HEK293 (cell line): Measurements from ENCODE around the gene SFR1.

Experiments used
- ATF2 ChIP-seq: fragments of 450-650 bp; formaldehyde crosslinking; IDR thresholded peaks from 2 replicates; pipeline ENCODE4 v1.5.1; 2016; ENCODE audit warnings: missing biosample characterization, missing genetic modification characterization, low read depth
- CTCF ChIP-seq: fragments of 450-650 bp; formaldehyde crosslinking; IDR thresholded peaks from 2 replicates; pipeline ENCODE4 v1.5.1; 2016; ENCODE audit warnings: missing biosample characterization, missing genetic modification characterization
- TCF7L2 ChIP-seq: IDR thresholded peaks from 2 replicates; pipeline ENCODE4 v1.6.1; 2011; ENCODE audit warnings: low read depth, mild to moderate bottlenecking, inconsistent platforms, low read length, moderate library complexity, borderline replicate concordance
- ZNF121 ChIP-seq: fragments of 450-650 bp; formaldehyde crosslinking; IDR thresholded peaks from 2 replicates; pipeline ENCODE4 v1.5.1; 2016; ENCODE audit warnings: missing biosample characterization, missing genetic modification characterization
- ZNF513 ChIP-seq: fragments of 450-650 bp; IDR thresholded peaks from 2 replicates; pipeline ENCODE4 v1.5.1; 2018; ENCODE audit warnings: missing biosample characterization, missing genetic modification characterization
- ZNF514 ChIP-seq: fragments of 450-650 bp; formaldehyde crosslinking; IDR thresholded peaks from 2 replicates; pipeline ENCODE4 v1.5.1; 2016; ENCODE audit warnings: missing biosample characterization, missing genetic modification characterization
- ZNF645 ChIP-seq: fragments of 450-650 bp; formaldehyde crosslinking; IDR thresholded peaks from 2 replicates; pipeline ENCODE4; 2016; ENCODE audit warnings: missing biosample characterization, missing genetic modification characterization
- TF ChIP-seq, protein P1 (sequence below): fragments of 450-650 bp; formaldehyde crosslinking; IDR thresholded peaks from 2 replicates; pipeline ENCODE4 v1.5.1; 2016; ENCODE audit warnings: missing biosample characterization, missing genetic modification characterization

- TF ChIP-seq ZNF514 (tag by site-specific recombination) (no peak), ATF2 (tag by site-specific recombination) (no peak), TCF7L2 (no peak), ZNF645 (no peak), ZNF121 (tag by site-specific recombination) (no peak), CTCF (no peak), ZNF513 (tag by site-specific recombination) (no peak)
- TF ChIP-seq, protein P1, sequence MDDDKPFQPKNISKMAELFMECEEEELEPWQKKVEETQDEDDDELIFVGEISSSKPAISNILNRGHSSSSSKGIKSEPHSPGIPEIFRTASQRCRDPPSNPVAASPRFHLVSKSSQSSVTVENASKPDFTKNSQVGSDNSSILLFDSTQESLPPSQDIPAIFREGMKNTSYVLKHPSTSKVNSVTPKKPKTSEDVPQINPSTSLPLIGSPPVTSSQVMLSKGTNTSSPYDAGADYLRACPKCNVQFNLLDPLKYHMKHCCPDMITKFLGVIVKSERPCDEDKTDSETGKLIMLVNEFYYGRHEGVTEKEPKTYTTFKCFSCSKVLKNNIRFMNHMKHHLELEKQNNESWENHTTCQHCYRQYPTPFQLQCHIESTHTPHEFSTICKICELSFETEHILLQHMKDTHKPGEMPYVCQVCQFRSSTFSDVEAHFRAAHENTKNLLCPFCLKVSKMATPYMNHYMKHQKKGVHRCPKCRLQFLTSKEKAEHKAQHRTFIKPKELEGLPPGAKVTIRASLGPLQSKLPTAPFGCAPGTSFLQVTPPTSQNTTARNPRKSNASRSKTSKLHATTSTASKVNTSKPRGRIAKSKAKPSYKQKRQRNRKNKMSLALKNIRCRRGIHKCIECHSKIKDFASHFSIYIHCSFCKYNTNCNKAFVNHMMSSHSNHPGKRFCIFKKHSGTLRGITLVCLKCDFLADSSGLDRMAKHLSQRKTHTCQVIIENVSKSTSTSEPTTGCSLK (tag by site-specific recombination) = no peak
Measured at GRCh38 chr10:104089621-104090020, 32.4 kb upstream of the SFR1 start.
